ENCODE data around the gene ITIH4. TPM values are rescaled to one million over a fixed set of nuclear protein-coding genes. Genes with fewer than 3 reads are reported as not detected.

The ITIH4 gene
- total and polyA plus RNA-seq, 2 of the 13 experiments (the other 11 are each of a cell fraction or from before 2014, with no cell fraction given): 2.7 to 5.3 TPM

DNA sequence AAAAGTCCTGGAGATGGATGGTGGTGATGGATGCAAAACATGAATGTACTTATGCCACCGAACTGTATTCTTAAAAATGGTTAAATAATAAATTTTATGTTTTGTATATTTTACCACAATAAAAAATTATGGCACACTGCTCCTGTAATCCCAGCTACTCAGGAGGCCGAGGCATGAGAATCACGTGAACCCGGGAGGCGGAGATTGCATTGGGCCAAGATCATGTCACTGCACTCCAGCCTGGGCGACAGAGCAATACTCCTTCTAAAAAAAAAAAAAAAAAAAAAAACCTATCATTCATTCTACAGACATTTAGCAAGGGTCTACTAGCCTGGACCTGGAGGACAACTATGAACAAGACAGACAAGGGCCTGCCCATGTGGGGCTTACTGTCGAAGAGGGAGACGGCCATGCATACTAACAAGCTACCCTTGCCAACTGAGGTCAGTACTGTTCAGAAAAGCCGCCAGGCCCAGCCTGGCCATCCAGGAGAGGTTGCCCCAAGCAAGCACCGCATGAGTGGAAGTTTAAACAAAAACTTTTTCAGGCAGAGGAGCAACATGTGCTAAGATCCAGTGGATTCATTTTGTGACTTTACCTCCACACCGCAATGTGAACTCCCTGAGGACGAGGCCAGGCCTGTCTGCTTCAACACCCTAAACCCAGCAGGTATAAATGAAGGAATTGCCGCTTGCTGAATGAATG lies 57.0 kb downstream of the ITIH4 start:
- H3K9ac ChIP-seq (ENCODE audit: insufficient read depth, low read depth, low read length): no peak overlapping the region
- ChIA-PET CTCF (ENCODE audit: low intra/inter-chr PET ratio, low total read pairs) (no interaction called here), POLR2A (interaction anchor here (4.2 to 18.4 kb wide), 2 partner anchors 13 to 23 kb away, joined by 60 to 466 read pairs; partner anchors contain the start of gene ITIH3)
- WGBS (ENCODE audit: low lambda C conversion rate): 94% methylated on average over 13 of the region's 13 CpGs
- no TSS peak for BruUV-seq (replicated peaks)
- in situ Hi-C loops (cut with HindIII; ENCODE audit: extremely low pct_ligation_motif_present, low pct_unique_long_range_greater_than_20kb): no loop called here
- no peak for DNase-seq (ENCODE audit: low spot score)
- H3K27ac ChIP-seq (ENCODE audit: extremely low read length, insufficient read depth, low read length): peak overlapping the region; percentile 88
- no peak overlapping the region for H3K4me2 ChIP-seq (ENCODE audit: low read depth, low read length)
- H4K20me1 ChIP-seq (ENCODE audit: insufficient read depth, low read length): no peaks in the 10 kb centered on the region
- H2AFZ ChIP-seq (ENCODE audit: low read length): no peak overlapping the region
- ATAC-seq: no peak
- H3K79me2 ChIP-seq (ENCODE audit: insufficient read depth, low read length): peaks cover 14% of the 10 kb centered on the region
- peaks cover 88% of the 10 kb centered on the region for H3K4me1 ChIP-seq (ENCODE audit: insufficient read depth, low read length)
- intact Hi-C loops (cut with micrococcal nuclease; ENCODE audit: unreplicated experiment): loop anchor here (10.0 kb wide), 1 partner anchor 51 kb away; no protein-coding TSS in a partner anchor
- FAIRE-seq: no peak
- H3K27me3 ChIP-seq (ENCODE audit: control insufficient read depth in 1 of 2, insufficient read depth in 2 of 2, low read length in 2 of 2): no peaks in the 10 kb centered on the region
- H3K36me3 ChIP-seq (replicated peaks in 1 of 2; ENCODE audit: control insufficient read depth in 1 of 2, insufficient read depth in 2 of 2, low read length in 2 of 2): 0 out of 5 replicates have a peak, but pooled peaks cover 0 to under 1% of the 10 kb centered on the region in 2 experiments
- H3K4me3 ChIP-seq (replicated peaks in 1 of 3; ENCODE audit: insufficient read depth in 1 of 3, low read depth in 2 of 3, low read length in 3 of 3): no peak overlapping the region
- no peaks in the 10 kb centered on the region for H3K9me3 ChIP-seq (ENCODE audit: low read length)
- TF ChIP-seq, protein P1, sequence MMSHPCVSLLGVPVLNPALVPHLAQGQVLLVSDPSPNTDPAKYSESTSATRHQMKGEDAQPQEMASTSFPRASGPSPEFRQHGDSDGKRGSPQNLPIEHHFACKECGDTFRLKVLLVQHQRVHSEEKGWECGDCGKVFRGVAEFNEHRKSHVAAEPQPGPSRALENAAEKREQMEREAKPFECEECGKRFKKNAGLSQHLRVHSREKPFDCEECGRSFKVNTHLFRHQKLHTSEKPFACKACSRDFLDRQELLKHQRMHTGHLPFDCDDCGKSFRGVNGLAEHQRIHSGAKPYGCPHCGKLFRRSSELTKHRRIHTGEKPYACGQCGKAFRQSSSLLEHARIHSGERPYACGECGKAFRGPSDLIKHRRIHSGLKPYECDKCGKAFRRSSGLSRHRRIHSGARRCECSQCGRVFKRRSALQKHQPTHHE (CRISPR knock-in tag; IDR thresholded peaks at IDR 0.05; ENCODE audit: borderline replicate concordance): no peak
- TF ChIP-seq, protein P2, sequence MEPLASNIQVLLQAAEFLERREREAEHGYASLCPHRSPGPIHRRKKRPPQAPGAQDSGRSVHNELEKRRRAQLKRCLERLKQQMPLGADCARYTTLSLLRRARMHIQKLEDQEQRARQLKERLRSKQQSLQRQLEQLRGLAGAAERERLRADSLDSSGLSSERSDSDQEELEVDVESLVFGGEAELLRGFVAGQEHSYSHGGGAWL (CRISPR knock-in tag; IDR thresholded peaks at IDR 0.05): no peak
- TF ChIP-seq REXO4 (CRISPR knock-in tag; IDR thresholded peaks at IDR 0.05; ENCODE audit: borderline replicate concordance) (no peak), SMAD3 (CRISPR knock-in tag; IDR thresholded peaks at IDR 0.05) (no peak), ZNF234 (CRISPR knock-in tag; conservative IDR thresholded peaks at IDR 0.05) (no peak), BCLAF1 (IDR thresholded peaks at IDR 0.05) (no peak), RELA (CRISPR knock-in tag; IDR thresholded peaks at IDR 0.05) (no peak)

Data from HepG2 (cell line).